ENCODE measurements around the gene PEAK1.
"Not testable (repeated sequence)": the region's sequence is repeated elsewhere in the genome, so short reads cannot be mapped to it uniquely, and the experiment has no call there.

PEAK1 gene

DNA sequence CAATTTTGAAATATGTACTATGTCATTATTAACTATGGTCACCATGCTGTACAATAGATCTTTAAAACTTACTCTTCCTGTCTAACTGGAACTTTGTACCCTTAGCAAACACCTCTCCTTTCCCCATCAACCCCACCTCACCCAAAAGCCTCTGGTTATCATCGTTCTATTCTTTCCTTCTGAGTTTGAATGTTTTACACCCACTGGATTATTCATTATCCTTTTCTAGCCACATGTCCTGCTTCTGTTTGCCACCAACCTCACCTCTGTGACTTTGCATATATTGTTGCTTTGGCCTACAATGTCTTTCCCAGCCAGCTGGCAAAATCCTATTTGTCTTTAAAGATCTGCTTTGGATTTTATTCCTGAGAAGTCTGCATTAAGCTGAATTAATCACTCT lies 246.4 kb downstream of the PEAK1 start:
- no peak for DNase-seq (ENCODE audit: low spot score)

DNA sequence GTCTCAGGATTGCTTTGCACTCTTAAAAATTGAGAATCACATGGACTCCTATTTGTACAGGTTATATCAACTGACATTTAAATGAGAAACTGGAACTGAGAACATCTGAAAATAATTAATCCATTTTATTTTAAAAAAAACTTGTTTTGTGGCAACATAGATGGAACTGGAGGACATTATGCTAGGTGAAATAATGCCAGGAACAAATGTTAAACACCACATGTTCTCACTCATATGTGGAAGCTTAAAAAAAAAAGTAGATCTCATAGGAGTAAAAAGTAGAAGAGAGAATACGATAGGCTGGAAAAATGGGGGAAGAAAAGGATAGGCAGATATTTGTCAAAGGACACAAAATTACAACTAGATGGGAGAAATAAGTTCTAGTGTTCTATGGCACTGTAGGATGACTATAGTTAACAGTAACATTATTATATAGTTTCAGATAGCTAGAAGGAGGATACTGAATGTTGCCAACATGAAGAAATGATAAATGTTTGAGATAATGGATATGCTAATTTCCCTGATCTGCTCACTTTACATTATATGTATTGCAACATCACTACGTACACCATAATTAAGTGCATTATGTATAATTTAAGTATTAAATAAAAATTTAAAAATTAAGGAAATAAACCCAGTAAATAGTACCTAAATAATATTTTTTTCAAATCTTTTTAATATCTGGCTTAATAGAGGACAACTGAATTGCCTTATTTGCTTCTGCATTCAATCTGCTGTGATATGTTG lies 248.5 kb downstream of the PEAK1 start:
- DNase-seq (ENCODE audit: low spot score): no peak

DNA sequence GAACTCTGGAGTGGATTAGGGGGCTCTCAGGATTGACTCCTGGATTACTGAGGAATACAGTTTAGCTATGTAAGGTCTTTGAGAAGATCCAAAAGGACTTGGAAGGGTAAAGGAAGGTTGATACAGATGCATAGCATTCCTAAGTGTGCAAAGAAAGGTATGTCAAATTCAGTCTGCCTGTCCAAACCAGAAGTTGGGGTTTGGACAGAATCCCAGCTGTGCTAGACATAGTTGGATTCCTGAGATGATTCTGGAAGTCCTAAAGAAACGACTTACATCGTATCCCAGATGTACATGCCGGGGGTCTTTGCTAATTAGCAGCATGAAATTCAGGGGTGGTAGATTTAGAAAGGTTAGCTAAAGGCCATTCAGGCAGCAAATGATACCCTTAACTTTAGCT lies 251.3 kb downstream of the PEAK1 start:
- no peak for DNase-seq (ENCODE audit: low spot score)

DNA sequence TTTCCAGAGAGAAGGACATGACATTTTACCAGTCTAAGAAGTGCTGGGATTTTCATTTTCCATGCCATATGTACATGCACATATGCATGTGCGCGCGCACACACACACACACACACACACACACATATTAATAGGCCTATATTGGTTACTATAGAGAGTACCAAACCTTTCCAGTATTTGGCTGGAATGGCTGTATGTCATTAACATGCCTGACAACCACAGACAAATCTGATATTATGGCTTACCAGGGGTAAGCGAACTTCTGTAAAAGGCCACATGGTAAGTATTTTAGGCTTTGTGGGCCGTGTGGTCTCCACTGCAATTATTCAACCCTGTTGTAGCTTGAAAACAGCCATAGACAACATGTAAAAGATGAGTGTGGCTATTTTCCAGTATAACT lies 251.8 kb downstream of the PEAK1 start:
- DNase-seq (ENCODE audit: low spot score): no peak

DNA sequence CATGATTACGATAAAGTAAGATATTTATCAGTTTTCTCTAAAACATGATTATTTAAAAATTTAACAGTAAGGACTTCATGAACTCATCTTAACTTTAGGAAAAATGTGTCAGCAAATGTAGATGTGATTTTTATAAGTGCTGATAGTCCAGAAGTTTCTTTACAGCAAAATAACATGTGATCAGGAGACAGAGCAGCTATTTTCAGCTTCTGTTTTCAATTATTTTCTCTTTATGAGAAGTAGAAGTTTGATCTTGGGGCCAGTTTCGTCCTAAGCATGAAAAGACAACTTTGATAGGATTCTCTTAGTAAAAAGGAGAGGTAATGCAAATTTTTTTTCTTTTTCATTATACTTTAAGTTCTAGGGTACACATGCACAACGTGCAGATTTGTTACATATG lies 252.5 kb downstream of the PEAK1 start:
- no peak for DNase-seq (ENCODE audit: low spot score)

DNA sequence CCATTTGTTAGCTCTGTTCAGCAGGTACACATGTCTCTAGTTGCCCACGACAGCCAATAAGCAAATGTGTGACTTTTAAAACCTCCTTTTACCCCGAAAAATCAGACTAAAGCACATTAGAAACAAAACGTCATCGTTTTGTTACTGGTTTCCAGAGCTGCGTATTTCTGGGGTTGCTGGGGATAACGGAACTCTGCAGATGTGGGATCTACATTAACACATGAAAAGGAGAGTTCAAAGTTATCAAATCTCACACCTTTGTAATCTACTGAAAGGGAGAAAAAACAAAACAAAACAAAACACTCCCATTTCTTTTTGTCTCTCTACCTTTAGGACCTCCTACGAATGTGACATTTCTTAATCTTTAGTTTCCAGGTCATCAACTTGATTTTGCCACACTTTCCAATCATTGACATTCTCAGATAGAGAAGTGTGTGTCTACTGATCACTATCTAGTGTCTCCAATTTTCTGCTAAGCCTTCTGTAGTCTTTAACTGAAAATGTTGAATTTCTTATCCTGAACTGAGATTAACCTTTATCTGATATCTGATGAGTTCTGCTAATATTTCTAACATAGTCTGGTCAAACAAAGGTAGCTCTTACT lies 256.0 kb downstream of the PEAK1 start:
- DNase-seq (ENCODE audit: low spot score): no peak

DNA sequence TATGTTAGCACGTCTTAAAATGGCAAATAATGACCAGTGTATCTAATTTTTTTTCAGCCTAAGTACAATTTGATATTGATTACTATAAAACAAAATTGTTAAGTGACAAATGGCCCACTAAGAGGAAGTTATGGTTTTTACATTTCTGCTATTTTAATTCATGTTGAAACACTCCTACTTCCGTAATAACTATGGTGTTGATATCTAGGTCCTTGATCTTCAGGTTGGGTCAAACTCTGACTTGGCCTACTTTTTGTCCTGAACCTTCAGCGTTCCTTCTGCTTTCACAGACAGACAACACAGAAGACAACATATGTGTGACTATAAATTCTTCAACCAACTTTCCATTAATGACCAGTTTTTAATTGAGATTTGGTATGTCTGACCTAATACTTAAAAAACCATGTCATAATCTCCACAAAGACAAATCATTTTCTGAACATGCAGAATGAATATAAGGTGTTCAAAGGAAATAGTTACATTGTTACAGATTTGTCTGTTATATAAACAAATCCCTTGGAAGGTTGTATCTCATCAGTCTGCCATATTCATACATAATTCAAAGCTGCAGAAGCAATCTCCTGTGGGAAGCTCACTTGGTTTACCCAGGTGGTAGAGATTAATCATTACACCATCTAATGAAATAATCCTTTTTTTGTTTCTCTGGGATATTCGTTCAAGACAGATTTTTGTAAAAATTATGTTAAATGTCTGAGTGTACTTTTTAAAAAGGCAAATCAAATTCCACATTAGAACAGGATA lies 256.9 kb downstream of the PEAK1 start:
- DNase-seq (ENCODE audit: low spot score): no peak

DNA sequence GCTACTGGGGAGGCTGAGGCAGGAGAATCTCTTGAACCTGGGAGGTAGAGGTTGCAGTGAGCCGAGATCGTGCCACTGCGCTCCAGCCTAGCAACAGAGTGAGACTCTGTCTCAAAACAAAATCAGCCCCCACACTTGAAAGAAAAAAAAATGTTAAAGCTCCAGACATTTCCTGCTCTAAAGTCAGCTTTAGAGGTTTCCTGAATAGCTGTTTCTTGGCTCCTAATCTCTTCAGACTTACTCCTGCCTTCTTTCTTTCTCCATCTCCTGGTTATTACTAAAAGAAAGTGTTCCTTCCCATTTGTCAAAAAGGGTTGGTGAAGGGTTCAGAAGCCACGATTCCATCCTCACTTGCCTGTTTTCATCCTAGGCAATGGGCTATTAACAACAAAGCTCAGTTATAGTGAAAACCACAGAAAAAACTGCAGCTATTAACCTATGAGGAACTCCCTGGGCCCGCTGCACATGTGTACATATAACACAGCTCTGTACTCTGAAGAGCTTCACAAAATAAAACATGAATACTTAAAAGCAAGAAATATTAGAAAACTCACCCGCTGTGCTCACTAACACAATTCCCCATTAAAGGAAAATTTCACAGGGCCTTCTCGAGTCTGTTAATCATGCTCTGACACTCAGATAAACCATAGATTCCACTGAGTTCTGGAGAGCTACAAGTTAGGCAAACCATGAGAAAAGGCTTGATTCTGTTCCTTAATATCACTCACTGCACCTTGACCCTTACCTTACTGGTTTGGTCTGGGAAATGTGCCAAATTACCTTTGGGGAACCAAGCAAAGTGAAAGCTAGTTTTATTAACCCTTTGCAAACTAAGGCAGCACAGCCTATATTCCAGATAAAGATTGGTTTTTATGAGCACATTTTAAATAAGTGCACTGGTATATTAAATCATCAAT lies 259.1 kb downstream of the PEAK1 start:
- no peak for DNase-seq (ENCODE audit: low spot score)

DNA sequence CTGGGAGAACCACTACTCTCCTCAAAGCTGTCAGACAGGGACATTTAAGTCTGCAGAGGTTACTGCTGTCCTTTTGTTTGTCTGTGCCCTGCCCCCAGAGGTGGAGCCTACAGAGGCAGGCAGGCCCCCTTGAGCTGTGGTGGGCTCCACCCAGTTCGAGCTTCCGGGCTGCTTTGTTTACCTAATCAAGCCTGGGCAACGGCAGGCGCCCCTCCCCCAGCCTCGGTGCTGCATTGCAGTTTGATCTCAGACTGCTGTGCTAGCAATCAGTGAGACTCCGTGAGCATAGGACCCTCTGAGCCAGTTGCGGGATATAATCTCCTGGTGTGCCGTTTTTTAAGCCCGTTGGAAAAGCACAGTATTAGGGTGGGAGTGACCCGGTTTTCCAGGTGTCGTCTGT lies 263.9 kb downstream of the PEAK1 start:
- not testable (repeated sequence) for DNase-seq (ENCODE audit: low spot score)

DNA sequence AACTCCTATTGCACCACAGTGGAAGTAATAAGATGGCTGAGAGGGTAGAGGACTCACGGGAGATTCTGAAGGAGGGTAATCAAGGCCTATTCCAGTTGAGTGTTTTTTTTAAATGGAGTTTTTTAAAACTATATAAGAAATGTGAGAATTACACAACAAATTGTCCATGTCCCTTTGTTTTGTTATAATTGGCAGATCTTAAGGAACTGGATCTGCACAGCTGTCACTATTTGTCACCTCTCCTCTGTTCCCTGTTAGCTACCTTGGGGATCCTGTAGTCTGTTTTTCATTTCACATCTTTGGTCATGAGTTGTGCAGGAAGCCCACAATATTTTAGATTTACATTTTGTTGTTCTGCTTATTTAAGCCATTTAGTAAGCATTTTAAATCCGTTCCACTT lies 271.7 kb downstream of the PEAK1 start:
- no peak for DNase-seq (ENCODE audit: low spot score)

DNA sequence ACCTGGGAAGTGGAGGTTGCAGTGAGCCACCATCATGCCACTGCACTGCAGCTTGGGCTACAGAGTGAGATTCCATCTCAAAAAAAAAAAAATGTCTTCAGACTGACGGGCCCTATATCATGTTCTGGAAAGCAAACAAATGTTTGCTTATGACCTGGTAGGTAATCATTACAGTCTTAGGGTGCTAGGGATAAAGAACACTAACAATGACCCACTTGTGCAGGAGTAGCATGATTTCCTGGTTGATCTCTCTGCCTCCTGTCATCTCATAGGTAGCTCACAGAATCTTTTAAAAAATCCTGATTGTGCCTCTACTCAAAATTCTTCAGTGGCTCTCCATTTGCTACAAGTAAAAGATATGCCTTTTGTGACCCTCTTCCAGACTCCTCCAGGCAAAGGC lies 274.5 kb downstream of the PEAK1 start:
- DNase-seq (ENCODE audit: low spot score): no peak

DNA sequence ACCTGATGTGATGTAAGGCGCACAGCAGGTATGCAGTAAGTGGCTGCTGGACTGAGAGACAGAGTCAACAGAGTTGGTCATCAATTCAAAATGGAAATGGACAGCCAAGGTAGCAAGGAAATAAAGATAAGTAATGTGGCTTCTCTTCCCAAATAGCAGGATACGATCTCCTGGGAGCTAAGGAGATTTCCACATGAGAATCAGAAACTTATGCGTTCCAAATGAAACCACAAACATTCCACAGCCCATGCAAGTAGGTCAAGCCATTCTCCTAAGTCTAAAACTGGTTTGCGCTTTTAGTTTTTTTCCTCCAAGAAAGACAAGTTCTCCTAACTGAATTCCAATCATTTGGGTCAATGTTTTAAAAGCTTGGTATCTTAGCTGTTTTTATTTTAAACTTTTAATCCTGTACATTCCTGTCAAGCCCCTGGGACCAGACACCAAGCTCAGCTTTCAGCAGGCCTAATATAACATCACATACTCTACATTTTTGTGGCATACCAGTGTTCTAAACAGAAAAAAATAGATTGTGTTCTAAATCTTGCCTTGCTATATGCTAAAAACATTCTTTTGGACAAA lies 275.3 kb downstream of the PEAK1 start:
- no peak for DNase-seq (ENCODE audit: low spot score)

DNA sequence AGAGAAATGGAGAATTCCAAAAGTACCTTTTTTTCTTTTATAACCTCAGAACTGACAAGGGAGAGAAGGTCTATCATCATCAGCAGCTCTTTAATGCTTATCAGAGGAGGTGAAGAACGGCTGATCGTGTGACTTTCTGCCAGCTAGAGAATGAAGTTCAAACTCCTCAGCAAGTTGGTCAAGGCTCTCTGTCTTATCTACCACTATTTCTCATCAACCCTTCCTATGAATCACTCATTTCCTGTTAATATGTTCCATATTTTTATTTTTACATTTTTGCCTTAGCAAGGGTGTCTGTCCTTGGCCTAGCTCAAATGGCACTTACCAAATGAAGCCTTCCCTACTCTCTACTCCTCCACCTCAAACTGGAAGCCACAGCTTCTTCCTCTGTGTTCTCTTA lies 275.9 kb downstream of the PEAK1 start:
- no peak for DNase-seq (ENCODE audit: low spot score)

DNA sequence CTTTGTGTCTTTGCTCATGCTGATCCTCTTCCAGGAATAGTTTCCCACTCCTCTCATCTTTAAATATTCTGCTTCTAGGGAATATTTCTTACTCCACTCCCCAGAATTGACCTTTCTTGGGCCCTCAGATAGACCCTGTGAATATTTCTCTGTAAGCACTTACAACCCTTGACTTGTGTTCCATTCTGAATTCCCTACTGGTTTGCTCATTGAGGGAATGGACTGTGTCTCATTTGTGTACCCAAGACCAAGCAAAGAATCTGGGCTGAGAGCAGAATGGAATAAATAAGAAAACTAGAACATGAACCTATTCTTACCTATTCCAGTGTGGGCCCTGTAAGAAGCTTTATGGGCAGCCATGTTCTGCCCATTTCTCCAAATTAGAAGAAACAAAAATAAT lies 276.3 kb downstream of the PEAK1 start:
- no peak for DNase-seq (ENCODE audit: low spot score)

DNA sequence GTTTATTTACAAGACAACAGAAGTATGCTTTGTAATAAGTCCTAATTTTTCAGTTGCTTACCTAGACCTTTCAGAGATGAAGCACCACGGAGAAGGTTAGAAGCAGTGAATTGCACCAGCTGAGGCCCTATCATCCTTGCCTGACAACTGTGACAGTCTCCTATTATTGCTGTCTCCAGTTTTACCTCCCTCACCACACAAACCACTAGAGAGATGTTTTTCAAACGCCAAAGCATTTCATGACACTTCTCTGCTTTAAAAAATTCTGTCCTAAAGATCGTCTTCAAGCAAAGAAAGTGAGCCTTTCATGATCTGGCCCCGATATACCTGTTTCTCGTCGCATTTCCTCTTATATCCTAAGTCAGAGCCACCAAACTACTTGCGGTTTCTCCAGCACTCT lies 276.7 kb downstream of the PEAK1 start:
- DNase-seq (ENCODE audit: low spot score): no peak

DNA sequence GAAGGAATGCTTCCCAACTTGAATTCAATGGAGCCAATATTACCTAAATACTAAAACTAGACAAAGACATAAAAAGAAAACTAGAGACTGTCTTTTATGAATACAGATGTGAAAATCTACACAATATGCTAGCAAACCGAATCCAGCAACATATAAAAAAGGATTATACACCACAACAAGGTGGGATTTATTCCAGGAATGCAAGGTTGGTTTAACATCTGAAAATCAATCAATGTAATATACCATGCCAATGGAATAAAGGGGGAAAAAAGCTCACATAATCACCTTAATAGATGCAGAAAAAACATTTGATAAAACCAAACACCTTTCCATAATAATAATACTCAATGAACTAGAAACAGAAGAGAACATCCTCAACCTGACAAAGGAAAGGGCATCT lies 279.7 kb downstream of the PEAK1 start:
- no peak for DNase-seq (ENCODE audit: low spot score)

DNA sequence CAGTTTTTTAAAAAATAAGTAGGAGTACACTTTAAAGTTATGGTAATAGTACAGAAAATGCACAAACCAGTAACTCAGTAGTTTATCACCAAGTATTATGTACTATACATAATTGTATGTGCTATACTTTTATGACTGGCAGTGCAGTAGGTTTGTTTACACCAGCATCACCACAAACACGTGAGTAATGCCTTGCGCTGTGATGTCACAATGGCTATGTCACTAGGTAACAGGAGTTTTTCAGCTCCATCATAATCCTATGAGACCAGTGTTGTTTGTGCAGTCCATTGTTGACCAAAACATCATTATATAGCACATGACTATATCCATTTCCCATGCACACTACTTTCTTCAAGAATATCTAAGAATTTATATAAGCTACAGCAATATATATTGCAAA lies 280.6 kb downstream of the PEAK1 start:
- DNase-seq (ENCODE audit: low spot score): no peak

DNA sequence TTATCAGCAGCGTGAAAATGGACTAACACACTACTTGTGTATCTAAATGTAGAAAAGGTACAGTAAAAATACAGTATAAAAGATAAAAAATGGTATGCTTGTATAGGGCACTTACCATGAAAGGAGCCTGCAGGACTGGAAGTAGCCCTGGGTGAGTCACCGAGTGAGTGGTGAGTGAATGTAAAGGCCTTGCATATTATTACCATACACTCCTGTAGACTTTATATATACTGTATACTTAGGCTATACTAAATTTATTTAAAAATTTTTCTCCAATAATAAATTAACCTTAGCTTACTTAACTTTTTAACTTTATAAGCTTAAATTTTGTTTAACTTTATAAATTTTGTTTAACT lies 281.8 kb downstream of the PEAK1 start:
- DNase-seq (ENCODE audit: low spot score): no peak

DNA sequence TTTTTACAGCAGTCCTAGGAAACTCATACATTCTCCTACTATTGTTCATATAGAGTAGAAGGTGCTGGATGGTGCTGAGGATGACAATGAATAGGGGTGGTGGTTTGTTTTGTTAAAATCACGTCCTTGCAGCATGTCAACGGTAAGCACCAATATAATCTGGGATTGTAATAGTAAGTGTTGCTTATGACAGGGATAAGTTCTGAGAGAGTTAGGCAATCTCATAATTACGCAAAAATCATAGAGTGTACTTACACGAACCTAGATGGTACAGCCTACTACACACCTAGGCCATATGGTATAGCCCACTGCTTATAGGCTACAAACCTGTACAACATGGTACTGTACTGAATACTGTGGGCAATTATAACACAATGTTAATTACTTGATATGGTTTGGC lies 284.7 kb downstream of the PEAK1 start:
- DNase-seq (ENCODE audit: low spot score): no peak

DNA sequence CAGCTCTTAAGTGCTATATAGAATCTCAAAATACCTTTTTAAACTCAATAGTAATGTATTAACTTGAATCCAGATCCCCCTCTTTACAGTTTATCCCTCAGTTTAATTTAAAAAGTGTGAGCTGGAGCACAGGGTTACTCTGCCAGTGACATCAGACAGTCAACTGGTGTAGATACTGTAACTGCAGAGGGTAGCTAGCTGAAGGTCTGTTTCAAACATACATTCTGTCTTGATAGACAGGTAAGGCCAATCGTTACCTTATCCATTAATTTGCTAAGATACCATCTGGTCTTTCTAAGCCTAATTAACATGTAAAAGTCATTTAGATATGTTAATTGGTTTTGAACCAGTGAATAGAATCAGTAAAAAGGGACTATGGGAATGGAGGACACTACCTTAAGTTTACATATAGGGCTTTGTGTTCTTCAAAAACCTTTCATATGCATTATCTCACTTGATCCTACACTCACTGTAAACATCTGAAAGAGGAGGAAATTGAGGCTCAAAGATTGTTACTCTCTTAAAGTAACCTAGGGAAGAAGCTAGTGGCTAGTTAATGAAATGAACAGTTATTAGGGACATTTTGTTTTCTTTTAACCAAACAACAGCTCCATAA lies 289.5 kb downstream of the PEAK1 start:
- no peak for DNase-seq (ENCODE audit: low spot score)

DNA sequence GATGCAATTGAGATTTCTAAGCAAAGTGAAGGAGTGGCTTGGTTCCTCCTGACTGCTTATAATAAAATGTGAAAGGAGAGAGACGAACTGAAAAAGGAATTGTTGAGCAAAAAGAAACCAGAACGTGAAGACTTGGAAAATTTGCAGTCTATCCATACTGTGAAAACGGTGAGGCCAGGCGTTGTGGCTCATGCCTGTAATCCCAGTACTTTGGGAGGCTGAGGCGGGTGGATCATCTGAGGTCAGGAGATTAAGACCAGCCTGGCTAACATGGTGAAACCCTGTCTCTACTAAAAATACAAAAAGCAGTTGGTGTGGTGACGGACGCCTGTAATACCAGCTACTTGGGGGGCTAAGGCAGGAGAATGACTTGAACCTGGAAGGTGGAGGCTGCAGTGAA lies 292.3 kb downstream of the PEAK1 start:
- DNase-seq (ENCODE audit: low spot score): no peak

Data from putamen (tissue), 1 donor.